ENCODE results near the gene SORCS2. TPM values are rescaled to one million over a fixed set of nuclear protein-coding genes. Genes with fewer than 3 reads are reported as not detected.

SORCS2 gene
- total RNA-seq, 4 donors from 2014 or later = 2.0 to 7.4 (median 3.6) TPM

DNA sequence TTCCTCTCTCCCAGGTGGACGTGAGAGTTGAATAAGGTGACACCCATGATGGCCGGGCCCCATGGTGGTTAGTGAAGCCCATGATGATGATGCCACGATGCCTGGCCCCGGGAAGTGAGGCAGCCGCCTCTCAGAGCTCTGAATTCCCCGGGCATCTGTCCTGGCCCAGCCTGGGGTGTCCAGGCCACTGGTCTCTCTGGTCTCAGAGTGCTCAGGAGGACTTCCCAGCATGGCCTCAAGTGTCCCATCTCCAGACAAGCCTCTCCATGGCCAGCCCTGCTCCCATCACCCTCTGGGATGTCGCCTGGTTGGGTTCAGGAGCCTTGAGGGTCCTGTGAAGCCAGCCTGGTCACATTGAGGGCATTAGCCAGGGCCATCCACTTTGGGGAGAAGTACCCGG, 267.1 kb downstream of the SORCS2 start:
- Histone ChIP-seq H3K4me1 (peaks cover 0 to 38% (median 0%) of the 10 kb centered on the region in 3 donors), H3K27me3 (no peaks in the 10 kb centered on the region), H3K27ac (no peak overlapping the region), H3K4me3 (no peak overlapping the region), H3K9me3 (no peaks in the 10 kb centered on the region), H3K36me3 (no peaks in the 10 kb centered on the region)
- ATAC-seq = no peak
- WGBS, 2 donors (ENCODE audit: low coverage in 1 of 2) = 100% methylated on average over 1 of the region's 8 CpGs; no CpG with 5 or more reads in 1 of the 2 donors
- TF ChIP-seq POLR2A (IDR thresholded peaks at IDR 0.05) = no peak
- no peak for TF ChIP-seq EP300 (IDR thresholded peaks at IDR 0.05)
- TF ChIP-seq POLR2AphosphoS5 (IDR thresholded peaks at IDR 0.05) = no peak
- TF ChIP-seq, protein P1, sequence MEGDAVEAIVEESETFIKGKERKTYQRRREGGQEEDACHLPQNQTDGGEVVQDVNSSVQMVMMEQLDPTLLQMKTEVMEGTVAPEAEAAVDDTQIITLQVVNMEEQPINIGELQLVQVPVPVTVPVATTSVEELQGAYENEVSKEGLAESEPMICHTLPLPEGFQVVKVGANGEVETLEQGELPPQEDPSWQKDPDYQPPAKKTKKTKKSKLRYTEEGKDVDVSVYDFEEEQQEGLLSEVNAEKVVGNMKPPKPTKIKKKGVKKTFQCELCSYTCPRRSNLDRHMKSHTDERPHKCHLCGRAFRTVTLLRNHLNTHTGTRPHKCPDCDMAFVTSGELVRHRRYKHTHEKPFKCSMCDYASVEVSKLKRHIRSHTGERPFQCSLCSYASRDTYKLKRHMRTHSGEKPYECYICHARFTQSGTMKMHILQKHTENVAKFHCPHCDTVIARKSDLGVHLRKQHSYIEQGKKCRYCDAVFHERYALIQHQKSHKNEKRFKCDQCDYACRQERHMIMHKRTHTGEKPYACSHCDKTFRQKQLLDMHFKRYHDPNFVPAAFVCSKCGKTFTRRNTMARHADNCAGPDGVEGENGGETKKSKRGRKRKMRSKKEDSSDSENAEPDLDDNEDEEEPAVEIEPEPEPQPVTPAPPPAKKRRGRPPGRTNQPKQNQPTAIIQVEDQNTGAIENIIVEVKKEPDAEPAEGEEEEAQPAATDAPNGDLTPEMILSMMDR (IDR thresholded peaks at IDR 0.05) = no peak

DNA sequence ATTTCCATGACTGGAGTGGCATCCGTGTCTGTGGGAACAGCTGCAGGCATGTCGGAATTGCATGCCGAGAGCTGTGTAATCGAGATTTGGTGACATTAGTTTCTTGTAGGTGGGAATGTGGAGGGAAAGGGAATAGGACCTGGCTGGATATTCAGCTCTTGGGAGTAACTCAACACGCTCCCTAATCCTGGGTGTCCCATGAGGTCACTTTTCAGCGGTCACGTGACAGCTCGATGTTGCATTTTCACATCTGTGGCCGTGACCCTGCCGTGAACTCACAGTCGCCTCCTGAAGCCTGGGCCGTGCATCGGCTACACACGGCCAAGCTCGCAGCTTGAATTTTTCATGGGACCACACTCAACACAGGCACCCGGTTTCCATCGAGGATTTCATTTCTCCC, 268.2 kb downstream of the SORCS2 start:
- Histone ChIP-seq H3K4me1 (peaks cover 0 to 38% (median 0%) of the 10 kb centered on the region in 3 donors), H3K27ac (no peak overlapping the region), H3K27me3 (no peaks in the 10 kb centered on the region), H3K4me3 (no peak overlapping the region), H3K9me3 (peaks cover 0 to 7% (median 0%) of the 10 kb centered on the region in 3 donors), H3K36me3 (no peaks in the 10 kb centered on the region)
- ATAC-seq = no peak
- WGBS, 2 donors (ENCODE audit: low coverage in 1 of 2) = 44 to 70% methylated on average over 2 to 12 of the region's 17 CpGs
- TF ChIP-seq EP300 (IDR thresholded peaks at IDR 0.05) = no peak
- TF ChIP-seq POLR2AphosphoS5 (IDR thresholded peaks at IDR 0.05) = no peak
- TF ChIP-seq, protein P1 (IDR thresholded peaks at IDR 0.05) = no peak
- TF ChIP-seq POLR2A (IDR thresholded peaks at IDR 0.05) = no peak

DNA sequence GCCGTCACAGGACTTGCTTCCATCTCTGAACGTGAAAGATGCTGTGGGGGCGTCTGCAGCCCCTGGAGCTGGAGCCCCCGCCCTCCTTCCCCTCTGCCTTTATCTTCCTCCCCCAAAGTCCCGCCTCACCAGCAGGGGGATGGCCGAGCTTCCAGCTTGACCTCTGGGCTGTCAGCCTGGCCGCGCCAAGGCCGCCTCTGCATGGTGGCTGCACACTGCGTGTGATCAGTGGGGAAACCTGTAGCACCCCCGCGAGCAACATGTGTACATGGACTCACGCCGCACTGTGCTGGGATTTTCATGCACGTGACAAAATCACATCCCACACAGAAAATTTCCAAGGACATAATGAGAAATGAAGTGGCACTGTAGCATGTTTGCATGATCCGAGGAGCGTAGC, 268.9 kb downstream of the SORCS2 start:
- Histone ChIP-seq H3K4me3 (no peak overlapping the region), H3K4me1 (peaks cover 0 to 38% (median 0%) of the 10 kb centered on the region in 3 donors), H3K9me3 (peaks cover 0 to 14% (median 0%) of the 10 kb centered on the region in 3 donors), H3K36me3 (no peaks in the 10 kb centered on the region), H3K27ac (no peak overlapping the region), H3K27me3 (no peaks in the 10 kb centered on the region)
- ATAC-seq = no peak
- 81% methylated on average over 9 of the region's 17 CpGs; no CpG with 5 or more reads in 1 of the 2 donors for WGBS, 2 donors (ENCODE audit: low coverage in 1 of 2)
- no peak for TF ChIP-seq EP300 (IDR thresholded peaks at IDR 0.05)
- no peak for TF ChIP-seq POLR2A (IDR thresholded peaks at IDR 0.05)
- no peak for TF ChIP-seq POLR2AphosphoS5 (IDR thresholded peaks at IDR 0.05)
- TF ChIP-seq, protein P1 (IDR thresholded peaks at IDR 0.05) = no peak

DNA sequence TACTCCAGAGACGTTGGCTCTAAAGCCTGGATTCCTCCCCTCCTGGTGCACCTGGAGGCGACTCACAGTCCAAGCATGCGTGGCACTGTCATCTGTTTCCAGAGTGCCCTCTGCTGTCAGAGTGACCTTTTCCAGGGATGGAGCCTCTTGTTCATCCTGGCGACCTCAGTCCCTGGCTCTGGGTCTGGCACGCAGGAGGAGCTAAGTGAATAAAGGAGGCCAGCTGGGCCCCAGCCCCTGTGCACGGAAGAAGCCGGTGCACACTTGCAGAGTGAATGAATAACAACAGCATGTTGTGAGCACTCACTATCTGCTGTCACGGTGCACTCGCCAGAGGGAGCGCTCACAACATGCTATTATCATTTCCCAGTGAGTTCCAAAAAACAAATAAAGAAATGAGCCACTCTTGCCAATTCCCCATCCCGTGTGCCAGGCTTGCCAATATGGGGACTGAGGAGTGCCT, 270.2 kb downstream of the SORCS2 start:
- WGBS, 2 donors (ENCODE audit: low coverage in 1 of 2) = 31% methylated on average over 8 of the region's 11 CpGs; no CpG with 5 or more reads in 1 of the 2 donors
- Histone ChIP-seq H3K27me3 (no peaks in the 10 kb centered on the region), H3K36me3 (no peaks in the 10 kb centered on the region), H3K4me1 (peaks cover 0 to 38% (median 0%) of the 10 kb centered on the region in 3 donors), H3K27ac (no peak overlapping the region), H3K9me3 (peaks cover 0 to 19% (median 0%) of the 10 kb centered on the region in 3 donors), H3K4me3 (no peak overlapping the region)
- no peak for ATAC-seq
- TF ChIP-seq POLR2AphosphoS5 (IDR thresholded peaks at IDR 0.05) (no peak), EP300 (IDR thresholded peaks at IDR 0.05) (no peak)
- TF ChIP-seq, protein P1 (IDR thresholded peaks at IDR 0.05) = peak in 2 of 4 experiments; percentile 34 to 39

DNA sequence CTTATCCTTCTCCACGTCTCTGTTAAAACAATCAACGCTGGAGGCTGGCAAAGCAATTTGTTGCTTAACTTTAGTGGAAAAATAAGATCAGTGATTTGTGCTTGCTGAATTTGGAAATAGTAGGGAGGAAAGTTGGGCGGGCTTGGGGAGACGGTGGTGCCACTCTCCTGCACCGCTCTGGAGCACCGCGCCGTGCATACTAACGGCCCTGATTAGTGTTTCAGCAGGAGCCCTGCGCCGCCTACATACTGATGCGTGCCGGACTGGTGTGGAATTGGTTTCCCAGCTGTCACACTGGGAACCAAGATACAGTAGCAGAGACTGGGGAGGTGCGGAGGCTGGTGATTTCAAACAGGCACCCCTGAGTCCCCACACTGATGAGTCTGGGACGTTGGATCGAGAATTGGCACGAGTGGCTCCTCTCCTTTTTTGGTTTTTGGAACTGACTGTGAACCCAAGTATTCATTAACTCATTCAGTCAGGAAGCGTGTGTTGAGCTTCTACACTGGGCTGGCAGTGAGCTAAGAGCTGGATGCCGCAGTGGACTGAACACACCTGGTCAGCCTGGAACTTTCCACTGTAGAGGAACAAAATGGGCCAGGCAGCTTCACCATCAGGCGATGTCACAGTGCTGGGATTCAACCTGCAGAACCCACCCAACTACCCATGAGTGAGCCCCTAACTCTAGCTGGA, 271.4 kb downstream of the SORCS2 start:
- Histone ChIP-seq H3K27me3 (no peaks in the 10 kb centered on the region), H3K4me3 (no peak overlapping the region), H3K9me3 (peaks cover 0 to 19% (median 0%) of the 10 kb centered on the region in 3 donors), H3K4me1 (peaks cover 0 to 38% (median 0%) of the 10 kb centered on the region in 3 donors), H3K36me3 (no peaks in the 10 kb centered on the region), H3K27ac (peak overlapping the region in 3 of 4 donors; percentile 12 to 27 (median 17))
- WGBS, 2 donors (ENCODE audit: low coverage in 1 of 2) = 40 to 46% methylated on average over 7 to 11 of the region's 20 CpGs
- TF ChIP-seq EP300 (IDR thresholded peaks at IDR 0.05) (no peak), POLR2AphosphoS5 (IDR thresholded peaks at IDR 0.05) (no peak), POLR2A (IDR thresholded peaks at IDR 0.05) (no peak)
- TF ChIP-seq, protein P1 (IDR thresholded peaks at IDR 0.05) = peak in 2 of 4 experiments; percentile 12 to 20
- peak; percentile 37 for ATAC-seq
